Endothelial cell of umbilical vein (primary cell): ENCODE measurements around the gene SNUPN. TPM values are rescaled to one million over a fixed set of nuclear protein-coding genes. Genes with fewer than 3 reads are reported as not detected.

Source experiments
- BruUV-seq: library from RNA; stranded (reverse); fragments of 400-500 nt; replicated peaks from 2 replicates; lab custom pipeline; 2021; lab: Mats Ljungman, UMichigan
- CTCF ChIA-PET: fragments of 300-600, 350-600 bp; sonication (Branson Sonifier 250); formaldehyde crosslinking; loops from one replicate; lab custom pipeline; 2021; ENCODE audit warnings: antibody characterized with exemption, inconsistent platforms; lab: Charles Lee
- POLR2A ChIA-PET: fragments of 300-600, 350-600 bp; sonication (Branson Sonifier 250); formaldehyde crosslinking; loops from one replicate; lab custom pipeline; 2021; ENCODE audit warnings: antibody characterized with exemption, inconsistent platforms; lab: Charles Lee
- DNase-seq: peaks from one replicate; pipeline ENCODE4 v3.0.0-alpha.2; 2011; ENCODE audit warnings: low read depth, low spot score
- FAIRE-seq: peaks from 2 replicates; lab custom pipeline; 2011; peaks lifted over from hg19 to GRCh38; lab: Jason Lieb, UNC
- H2AFZ ChIP-seq: 2 replicates; pipeline ENCODE4 v1.6.0; 2012; ENCODE audit warnings: low read depth, low read length, control low read depth, inconsistent platforms
- H3K27ac ChIP-seq: 2 replicates; pipeline ENCODE4 v1.5.1; 2011; ENCODE audit warnings: low read depth, mild to moderate bottlenecking, control low read depth, low read length, moderate library complexity; ENCODE audit not compliant: insufficient read depth
- H3K27me3 ChIP-seq, 2 experiments: 2 replicates each; pipeline versions ENCODE4 v1.6.0 to v1.6.1; 2011; ENCODE audit warnings: low read length in 2 of 2, mixed read lengths in 1 of 2; ENCODE audit not compliant: control insufficient read depth in 2 of 2, insufficient read depth in 2 of 2
- H3K36me3 ChIP-seq, 2 experiments: 2 replicates in 1 of 2; 3 replicates in 1 of 2; pipeline ENCODE4 v1.5.1; 2011; ENCODE audit warnings: low read length in 2 of 2, mild to moderate bottlenecking in 1 of 2, moderate library complexity in 1 of 2; ENCODE audit not compliant: control insufficient read depth in 2 of 2, insufficient read depth in 2 of 2; ENCODE audit errors: extremely low read depth in 1 of 2
- H3K4me1 ChIP-seq: 3 replicates; pipeline ENCODE4 v1.5.1; 2011; ENCODE audit warnings: mild to moderate bottlenecking, low read length; ENCODE audit not compliant: control insufficient read depth, insufficient read depth; ENCODE audit errors: extremely low read depth
- H3K4me2 ChIP-seq: 2 replicates; pipeline ENCODE4 v1.6.1; 2011; ENCODE audit warnings: low read length, control low read depth, mixed read lengths; ENCODE audit not compliant: insufficient read depth
- H3K4me3 ChIP-seq, 3 experiments: fragments of 200-600 bp in 1 of 3; sonication (generic), shearing (Covaris generic) in 1 of 3; replicated peaks in 1 of 3; 2 replicates each; pipeline ENCODE4 v1.5.1; 2011 to 2016; ENCODE audit warnings: control low read depth in 3 of 3, low read length in 3 of 3, mild to moderate bottlenecking in 2 of 3, inconsistent platforms in 1 of 3, low read depth in 1 of 3, moderate library complexity in 1 of 3; ENCODE audit not compliant: insufficient read depth in 1 of 3
- H3K79me2 ChIP-seq: 2 replicates; pipeline ENCODE4 v1.6.0; 2012; ENCODE audit warnings: low read length, inconsistent platforms; ENCODE audit not compliant: control insufficient read depth, insufficient read depth
- H3K9ac ChIP-seq: replicated peaks from 2 replicates; pipeline ENCODE3; 2011; ENCODE audit warnings: low read length, control low read depth; ENCODE audit not compliant: insufficient read depth; ENCODE audit errors: extremely low read depth
- H3K9me1 ChIP-seq: replicated peaks from 3 replicates; pipeline ENCODE4 v1.6.0; 2011; ENCODE audit warnings: mild to moderate bottlenecking, low read length; ENCODE audit not compliant: control insufficient read depth, insufficient read depth; ENCODE audit errors: extremely low read depth
- H3K9me3 ChIP-seq: replicated peaks from 2 replicates; pipeline ENCODE4 v1.5.1; 2012; ENCODE audit warnings: low read length, inconsistent platforms; ENCODE audit not compliant: control insufficient read depth, insufficient read depth
- H4K20me1 ChIP-seq: replicated peaks from 2 replicates; pipeline ENCODE3; 2011; ENCODE audit warnings: mild to moderate bottlenecking, low read length; ENCODE audit not compliant: control insufficient read depth, insufficient read depth; ENCODE audit errors: extremely low read depth
- MYC ChIP-seq: IDR thresholded peaks from one replicate; pipeline ENCODE4 v1.6.1; 2011; ENCODE audit warnings: mild to moderate bottlenecking, low read depth, low read length
- POLR2AphosphoS5 ChIP-seq: IDR thresholded peaks from 2 replicates; pipeline ENCODE4 v1.6.1; 2012; ENCODE audit warnings: low read depth, mild to moderate bottlenecking, control low read depth, low read length, moderate library complexity; ENCODE audit not compliant: insufficient read depth
- dilution Hi-C: fragments of 300-500 bp; cut with MboI; formaldehyde crosslinking; loops from one replicate; pipeline ENCODE4 v1.15.0; 2019; ENCODE audit warnings: low sequenced_read_pairs; ENCODE audit not compliant: extremely low pct_ligation_motif_present
- intact Hi-C: fragments of 100-400 bp; cut with micrococcal nuclease; formaldehyde crosslinking; loops from one replicate; pipeline ENCODE4 v1.10.0; 2022
- polyA plus RNA-seq, 4 experiments: library from polyadenylated mRNA; depleted of rRNA in 3 of 4; stranded (reverse) in 3 of 4; unstranded in 1 of 4; fragments of >200 nt; gene quantifications; 2 replicates each; pipeline versions ENCODE4 v1.2.1 to v1.2.3, GENCODE V29; 2011 to 2012; ENCODE audit warnings: missing spikeins in 1 of 4
- total RNA-seq: library from RNA; stranded (reverse); gene quantifications from 2 replicates; pipeline ENCODE4 v1.2.3, GENCODE V29; 2021
- TF ChIP-seq, protein P1 (sequence below), 2 donors: IDR thresholded peaks; 1 replicate in 1 of 2; 2 replicates in 1 of 2; pipeline ENCODE4 v1.5.1; 2011; ENCODE audit warnings: low read length in 2 of 2, mild to moderate bottlenecking in 2 of 2, moderate library complexity in 2 of 2, control low read depth in 1 of 2, inconsistent platforms in 1 of 2, low read depth in 1 of 2; ENCODE audit not compliant: insufficient read depth in 1 of 2; ENCODE audit errors: extremely low read depth in 1 of 2
- TF ChIP-seq, protein P2 (sequence below): IDR thresholded peaks from 2 replicates; pipeline ENCODE4 v1.6.1; 2011; ENCODE audit not compliant: insufficient read depth, insufficient read length

The SNUPN gene
- total and polyA plus RNA-seq, 2 donors (not counting 3 experiments of a cell fraction or from before 2014, with no cell fraction given) = 13.2 to 25.1 TPM

DNA sequence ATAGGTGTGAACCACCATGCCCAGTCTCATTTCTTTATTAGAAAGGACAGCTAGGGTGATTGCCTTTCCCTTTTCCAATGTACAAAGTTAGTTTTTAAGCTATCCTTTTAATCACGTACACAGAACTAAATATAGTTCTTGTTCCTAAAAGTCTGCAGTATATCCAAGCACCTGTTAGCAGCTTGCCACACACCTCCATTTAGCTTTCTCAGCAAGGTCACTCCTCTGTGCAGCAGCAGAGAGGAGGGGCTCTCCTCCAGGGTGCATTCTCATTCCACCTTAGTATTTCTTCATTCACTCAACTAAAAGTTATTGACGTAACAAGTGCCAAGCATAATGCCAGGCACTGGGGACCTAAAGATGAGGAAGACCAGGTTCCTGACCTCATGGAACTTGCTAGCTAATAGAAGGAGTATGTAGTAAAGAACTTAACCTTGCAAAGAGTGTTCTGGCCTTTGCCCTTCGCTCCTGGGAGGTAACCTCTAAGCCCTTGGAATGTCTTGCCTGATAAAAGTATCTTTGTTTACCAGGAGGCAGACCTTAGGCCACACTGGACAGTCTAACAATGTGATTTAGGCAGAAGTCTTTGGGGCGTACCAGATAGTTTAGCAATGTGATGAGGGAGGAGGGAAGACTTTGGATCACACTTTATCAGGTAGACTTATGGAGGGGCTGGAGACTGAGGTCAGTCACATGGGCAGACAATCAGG, 33.7 kb downstream of the SNUPN start:
- no peaks in the 10 kb centered on the region for H3K9me3 ChIP-seq
- no peaks in the 10 kb centered on the region for H3K4me1 ChIP-seq
- no peak overlapping the region for H3K4me2 ChIP-seq
- no peak overlapping the region for H3K27ac ChIP-seq
- no peaks in the 10 kb centered on the region for H3K27me3 ChIP-seq
- no peaks in the 10 kb centered on the region for H3K9me1 ChIP-seq
- no peak overlapping the region for H3K4me3 ChIP-seq
- no peak overlapping the region for H3K9ac ChIP-seq
- DNase-seq (no peak), FAIRE-seq (no peak)
- TF ChIP-seq, protein P1, sequence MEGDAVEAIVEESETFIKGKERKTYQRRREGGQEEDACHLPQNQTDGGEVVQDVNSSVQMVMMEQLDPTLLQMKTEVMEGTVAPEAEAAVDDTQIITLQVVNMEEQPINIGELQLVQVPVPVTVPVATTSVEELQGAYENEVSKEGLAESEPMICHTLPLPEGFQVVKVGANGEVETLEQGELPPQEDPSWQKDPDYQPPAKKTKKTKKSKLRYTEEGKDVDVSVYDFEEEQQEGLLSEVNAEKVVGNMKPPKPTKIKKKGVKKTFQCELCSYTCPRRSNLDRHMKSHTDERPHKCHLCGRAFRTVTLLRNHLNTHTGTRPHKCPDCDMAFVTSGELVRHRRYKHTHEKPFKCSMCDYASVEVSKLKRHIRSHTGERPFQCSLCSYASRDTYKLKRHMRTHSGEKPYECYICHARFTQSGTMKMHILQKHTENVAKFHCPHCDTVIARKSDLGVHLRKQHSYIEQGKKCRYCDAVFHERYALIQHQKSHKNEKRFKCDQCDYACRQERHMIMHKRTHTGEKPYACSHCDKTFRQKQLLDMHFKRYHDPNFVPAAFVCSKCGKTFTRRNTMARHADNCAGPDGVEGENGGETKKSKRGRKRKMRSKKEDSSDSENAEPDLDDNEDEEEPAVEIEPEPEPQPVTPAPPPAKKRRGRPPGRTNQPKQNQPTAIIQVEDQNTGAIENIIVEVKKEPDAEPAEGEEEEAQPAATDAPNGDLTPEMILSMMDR (IDR thresholded peaks at IDR 0.05; ENCODE audit: extremely low read depth in 1 of 2, insufficient read depth in 1 of 2, low read depth in 1 of 2, low read length in 2 of 2) = no peak
- TF ChIP-seq POLR2AphosphoS5 = no peak
- TF ChIP-seq MYC = no peak
- TF ChIP-seq, protein P2, sequence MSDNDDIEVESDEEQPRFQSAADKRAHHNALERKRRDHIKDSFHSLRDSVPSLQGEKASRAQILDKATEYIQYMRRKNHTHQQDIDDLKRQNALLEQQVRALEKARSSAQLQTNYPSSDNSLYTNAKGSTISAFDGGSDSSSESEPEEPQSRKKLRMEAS = no peak
- H2AFZ ChIP-seq = no peak overlapping the region
- POLR2A ChIA-PET = no interaction called here
- no peaks in the 10 kb centered on the region for H3K79me2 ChIP-seq
- H3K36me3 ChIP-seq = peaks cover 0 to 1% of the 10 kb centered on the region in 2 experiments
- no TSS peak for BruUV-seq
- CTCF ChIA-PET = no interaction called here
- dilution Hi-C loops = loop anchor here (25.0 kb wide), 1 partner anchor 130 kb away; the partner anchor contains the start of gene SIN3A
- intact Hi-C loops = no loop called here
- no peaks in the 10 kb centered on the region for H4K20me1 ChIP-seq
